Measurements from ENCODE around the gene CASP14.
A peak's percentile ranks its signal among the peaks of the same experiment; 100 is the strongest.
"Not testable (repeated sequence)": the region's sequence is repeated elsewhere in the genome, so short reads cannot be mapped to it uniquely, and the experiment has no call there.

The CASP14 gene

DNA sequence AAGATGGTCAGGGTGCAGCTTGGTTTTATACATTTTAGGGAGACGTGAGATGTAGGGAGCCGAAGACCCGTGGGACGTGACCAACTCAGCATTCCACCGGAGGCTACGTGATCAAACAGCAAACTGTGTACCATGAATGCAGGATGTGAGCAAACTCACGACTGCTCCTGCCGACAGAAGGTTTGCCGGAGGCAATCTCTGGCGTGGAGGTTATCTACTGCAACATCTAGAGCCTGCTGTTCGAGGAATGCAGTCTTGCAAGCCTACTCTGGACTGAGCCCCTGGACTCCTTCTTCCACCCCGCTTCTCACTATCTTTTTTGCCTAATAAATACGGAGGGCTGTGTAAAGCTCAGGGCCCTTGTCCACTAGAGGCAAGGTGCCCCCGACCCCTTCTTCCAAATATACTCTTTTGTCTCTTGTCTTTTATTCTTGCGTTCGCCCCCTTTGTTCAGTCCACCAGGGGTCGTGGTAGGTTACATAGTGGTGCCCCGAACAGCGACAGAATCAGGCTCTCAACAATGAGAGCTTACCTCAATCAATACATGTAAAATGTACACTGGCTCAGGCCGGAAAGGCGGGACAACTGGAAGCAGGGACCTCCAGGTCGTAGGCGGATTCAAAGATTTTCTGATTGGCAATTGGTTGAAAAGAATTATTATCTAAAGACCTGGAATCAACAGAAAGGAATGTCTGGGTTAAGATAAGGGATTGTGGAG, 23.8 kb downstream of the CASP14 start:
- no peak for DNase-seq

- DNase-seq = no peak
Measured at GRCh38 chr19:15074371-15074770, 25.1 kb downstream of the CASP14 start.

DNA sequence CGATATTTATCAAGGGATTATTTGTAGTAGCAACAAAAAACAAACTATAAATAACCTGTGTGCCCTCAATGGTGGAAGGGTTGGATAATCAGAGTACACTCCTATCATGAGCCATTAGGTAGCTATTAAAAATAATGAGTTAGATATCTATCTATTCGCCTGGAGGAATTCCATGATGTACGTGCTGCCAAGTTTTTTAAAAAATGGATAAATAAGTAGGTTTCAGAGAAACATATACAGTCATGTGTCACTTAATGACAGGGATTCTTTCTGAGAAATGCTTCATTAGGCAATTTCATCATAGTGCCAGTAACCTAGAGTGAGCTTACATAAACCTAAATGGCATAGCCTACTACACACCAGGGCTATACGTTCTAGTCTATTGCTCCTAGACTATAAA, 26.5 kb downstream of the CASP14 start:
- no peak for DNase-seq

- DNase-seq = not testable (repeated sequence)
Measured at GRCh38 chr19:15080002-15080401, 30.7 kb downstream of the CASP14 start.

DNA sequence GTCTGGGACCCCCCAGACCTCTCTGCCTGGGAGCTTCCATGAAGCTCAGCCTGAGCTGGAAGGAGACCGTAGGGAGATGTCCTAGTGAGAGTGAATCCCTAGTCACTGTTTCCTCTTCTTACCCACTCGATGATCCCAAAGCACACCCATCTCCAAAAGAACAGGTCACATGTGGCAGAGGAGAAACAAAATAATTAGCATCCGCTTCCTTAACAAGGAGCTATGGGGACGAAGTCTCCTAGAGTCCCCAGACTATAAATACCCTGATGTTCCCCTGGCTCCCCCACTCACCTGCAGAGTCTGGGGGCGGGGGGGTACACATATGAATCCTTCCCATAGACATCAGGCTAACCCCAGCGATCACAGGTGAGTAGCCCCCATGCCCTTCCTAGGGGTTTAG, 32.6 kb downstream of the CASP14 start, which contains the start of gene OR1I1:
OR1I1 (plus strand) TSS at position 301 of the 400 bp plus-strand sequence. CDS start 4,855 bp downstream, outside the sequence.
- DNase-seq = no peak

DNA sequence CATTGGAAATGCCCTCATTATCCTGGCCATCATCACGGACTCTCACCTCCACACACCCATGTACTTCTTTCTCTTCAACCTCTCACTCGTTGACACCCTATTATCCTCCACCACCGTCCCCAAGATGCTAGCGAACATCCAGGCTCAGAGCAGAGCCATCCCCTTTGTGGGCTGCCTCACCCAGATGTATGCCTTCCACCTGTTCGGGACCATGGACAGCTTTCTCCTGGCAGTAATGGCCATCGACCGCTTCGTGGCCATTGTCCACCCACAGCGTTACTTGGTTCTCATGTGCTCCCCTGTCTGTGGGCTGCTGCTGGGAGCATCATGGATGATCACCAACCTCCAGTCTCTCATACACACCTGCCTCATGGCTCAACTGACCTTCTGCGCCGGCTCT, 37.9 kb downstream of the CASP14 start:
- no peak for DNase-seq

GRCh38 chr19:15091918-15092753, 42.9 kb downstream of the CASP14 start:
- peak in 1 of 2 experiments; percentile 49 for DNase-seq

DNA sequence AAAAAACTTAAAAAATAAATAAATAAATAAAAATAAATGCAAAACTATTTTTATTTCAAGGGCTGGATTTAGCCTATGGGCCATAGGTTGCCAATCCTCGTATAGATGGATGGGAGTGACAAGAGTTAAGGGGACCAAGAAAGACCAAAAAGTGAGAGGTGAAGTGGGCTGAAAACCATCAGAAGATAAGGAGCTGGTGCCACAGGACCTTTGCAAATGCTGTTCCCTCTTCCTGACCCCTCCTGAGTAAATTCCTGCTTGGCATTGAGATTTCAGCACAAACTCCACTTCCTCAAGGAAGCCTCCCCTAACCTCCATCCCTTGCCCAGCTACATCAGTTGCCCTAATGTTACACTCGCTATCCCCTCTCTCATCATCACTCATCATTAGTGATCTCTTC, 43.7 kb downstream of the CASP14 start:
- DNase-seq = no peak

GRCh38 chr19:15096223-15096622, 46.9 kb downstream of the CASP14 start:
- DNase-seq = no peak

GRCh38 chr19:15097980-15098379, 48.7 kb downstream of the CASP14 start:
- not testable (repeated sequence) for DNase-seq

- DNase-seq = no peak
Measured at GRCh38 chr19:15098460-15098859, 49.2 kb downstream of the CASP14 start.

- DNase-seq = no peak
Measured at GRCh38 chr19:15099017-15099582, 49.8 kb downstream of the CASP14 start.

- DNase-seq = peak in 1 of 2 experiments; percentile 19
Measured at GRCh38 chr19:15101479-15102082, 52.3 kb downstream of the CASP14 start.

DNA sequence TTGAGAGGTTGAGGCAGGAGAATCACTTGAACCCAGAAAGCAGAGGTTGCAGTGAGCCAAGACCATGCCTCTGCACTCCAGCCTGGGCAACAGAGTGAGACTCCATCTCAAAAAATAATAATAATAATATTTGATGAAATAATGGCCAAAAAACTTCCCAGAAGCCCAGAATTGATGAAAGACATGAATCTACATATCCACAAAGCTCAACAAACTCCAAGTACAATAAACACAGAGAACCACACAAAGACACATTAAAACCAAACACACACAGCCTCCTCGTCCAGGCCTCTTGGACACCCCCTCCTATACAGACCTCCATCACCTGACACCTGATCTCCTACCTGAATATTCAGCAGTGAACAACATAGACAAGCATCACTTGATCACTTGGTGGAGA, 54.7 kb downstream of the CASP14 start:
- no peak for DNase-seq

DNA sequence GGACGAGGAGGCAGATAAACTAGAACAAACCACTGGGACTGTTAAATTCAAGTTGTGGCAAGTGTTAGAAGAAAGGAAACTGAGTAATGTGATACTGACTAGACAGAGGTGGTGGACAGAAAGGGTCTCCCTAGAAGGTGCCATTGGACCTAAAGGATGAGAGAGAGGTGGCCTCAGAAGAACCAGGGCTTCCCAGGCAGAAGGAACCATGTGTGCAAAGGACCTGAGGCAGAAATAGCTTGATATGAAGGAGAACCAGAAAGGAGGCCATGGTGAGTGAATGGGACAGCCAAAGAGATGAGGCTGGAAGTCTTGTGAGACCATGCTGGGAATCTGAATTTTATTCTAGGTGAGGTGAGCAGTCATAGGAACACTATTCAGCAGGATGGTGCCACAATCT, 55.1 kb downstream of the CASP14 start:
- no peak for DNase-seq

- no peak for DNase-seq
Measured at GRCh38 chr19:15105044-15105443, 55.8 kb downstream of the CASP14 start.

DNA sequence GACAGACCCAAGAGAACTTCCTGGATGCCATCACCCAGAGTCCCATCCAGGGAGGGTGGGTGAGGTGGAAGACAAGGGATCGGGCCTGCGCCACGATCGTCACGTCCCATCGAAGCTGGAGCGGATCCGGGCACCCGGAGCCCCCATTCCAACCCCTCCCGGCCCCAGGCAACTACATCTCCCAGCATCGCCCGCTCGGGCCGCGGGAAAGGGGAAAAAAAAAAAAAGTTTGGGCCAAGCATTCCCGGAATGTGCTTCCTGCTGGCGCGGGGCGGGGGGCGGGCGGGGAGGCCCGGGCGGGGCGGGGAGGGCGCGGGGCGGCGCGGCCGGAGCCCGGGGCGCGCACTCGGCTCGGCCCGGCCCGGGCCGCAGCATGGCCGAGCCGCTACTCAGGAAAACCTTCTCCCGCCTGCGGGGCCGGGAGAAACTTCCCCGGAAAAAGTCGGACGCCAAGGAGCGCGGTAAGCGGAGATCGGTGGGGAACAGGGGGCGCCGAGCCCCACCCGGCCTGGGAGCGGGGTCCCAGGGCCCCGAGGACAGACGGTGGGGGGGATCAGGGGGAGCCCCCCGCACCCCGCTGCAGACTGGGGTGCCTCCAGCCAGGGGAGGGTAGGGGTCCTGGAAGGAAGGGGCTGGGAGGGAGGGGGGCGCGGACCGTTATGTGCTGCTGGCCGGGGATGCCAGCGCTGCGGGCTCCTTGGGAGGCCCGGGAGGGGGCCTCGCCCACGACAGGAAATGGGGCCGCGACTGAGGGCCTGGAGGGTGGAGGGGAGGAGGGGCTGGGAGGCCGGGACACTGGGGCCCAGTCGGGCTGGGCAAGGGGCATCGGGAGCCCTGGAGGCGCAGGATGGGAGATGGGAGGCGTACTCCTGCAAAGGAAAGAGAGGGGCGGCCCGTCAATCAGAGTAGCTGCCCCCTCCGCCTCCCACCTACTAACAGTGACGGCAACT, 58.1 kb downstream of the CASP14 start, which contains the start of gene SYDE1:
SYDE1 (plus strand) TSS at position 341 of the 950 bp plus-strand sequence; CDS start at position 374, 33 bp downstream.
- peak in 1 of 2 experiments; percentile 60 for DNase-seq

All from SW 1271 (cell line).